ENCODE data around the gene NDRG3. TPM values are rescaled to one million over a fixed set of nuclear protein-coding genes. Genes with fewer than 3 reads are reported as not detected.
"Not testable (repeated sequence)": the region's sequence is repeated elsewhere in the genome, so short reads cannot be mapped to it uniquely, and the experiment has no call there.

The NDRG3 gene
- total and polyA plus RNA-seq, 8 donors, result 5.8 to 91.6 (median 11.9) TPM

DNA sequence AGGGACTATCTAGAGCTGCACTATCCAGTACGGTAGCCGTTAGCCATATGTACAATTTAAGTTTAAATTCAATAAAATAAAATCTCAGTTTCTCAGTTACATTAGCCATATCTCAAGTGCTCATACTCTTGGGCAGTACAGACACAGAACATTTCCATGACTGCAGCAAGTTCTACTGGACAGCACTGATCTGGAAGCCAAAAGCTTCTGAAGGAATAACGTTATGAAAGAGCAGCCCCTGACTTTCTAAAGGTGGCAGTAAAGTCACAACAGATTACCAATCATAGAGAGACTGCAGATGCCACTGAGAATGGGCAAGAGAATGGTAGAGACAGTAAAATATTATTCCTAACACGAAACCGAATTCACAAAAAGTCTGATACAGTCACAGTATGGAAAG, 36.8 kb downstream of the NDRG3 start:
- H3K27ac ChIP-seq, result no peak overlapping the region
- H3K4me3 ChIP-seq, result no peak overlapping the region
- DNase-seq, result no peak
- 76 to 85% (median 84%) methylated on average over 5 of the region's 5 CpGs for WGBS, 5 donors
- H3K9me3 ChIP-seq, result no peaks in the 10 kb centered on the region
- intact Hi-C loops (cut with DNase I; ENCODE audit: low total_unique reads), result no loop called here
- TF ChIP-seq, protein P1, sequence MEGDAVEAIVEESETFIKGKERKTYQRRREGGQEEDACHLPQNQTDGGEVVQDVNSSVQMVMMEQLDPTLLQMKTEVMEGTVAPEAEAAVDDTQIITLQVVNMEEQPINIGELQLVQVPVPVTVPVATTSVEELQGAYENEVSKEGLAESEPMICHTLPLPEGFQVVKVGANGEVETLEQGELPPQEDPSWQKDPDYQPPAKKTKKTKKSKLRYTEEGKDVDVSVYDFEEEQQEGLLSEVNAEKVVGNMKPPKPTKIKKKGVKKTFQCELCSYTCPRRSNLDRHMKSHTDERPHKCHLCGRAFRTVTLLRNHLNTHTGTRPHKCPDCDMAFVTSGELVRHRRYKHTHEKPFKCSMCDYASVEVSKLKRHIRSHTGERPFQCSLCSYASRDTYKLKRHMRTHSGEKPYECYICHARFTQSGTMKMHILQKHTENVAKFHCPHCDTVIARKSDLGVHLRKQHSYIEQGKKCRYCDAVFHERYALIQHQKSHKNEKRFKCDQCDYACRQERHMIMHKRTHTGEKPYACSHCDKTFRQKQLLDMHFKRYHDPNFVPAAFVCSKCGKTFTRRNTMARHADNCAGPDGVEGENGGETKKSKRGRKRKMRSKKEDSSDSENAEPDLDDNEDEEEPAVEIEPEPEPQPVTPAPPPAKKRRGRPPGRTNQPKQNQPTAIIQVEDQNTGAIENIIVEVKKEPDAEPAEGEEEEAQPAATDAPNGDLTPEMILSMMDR (IDR thresholded peaks at IDR 0.05), result no peak
- TF ChIP-seq EP300 (IDR thresholded peaks at IDR 0.05), result no peak
- TF ChIP-seq POLR2A (IDR thresholded peaks at IDR 0.05), result no peak
- no peak for TF ChIP-seq POLR2AphosphoS5 (IDR thresholded peaks at IDR 0.05)
- peaks cover 0 to 19% (median 15%) of the 10 kb centered on the region in 4 donors for H3K36me3 ChIP-seq
- H3K27me3 ChIP-seq, result no peaks in the 10 kb centered on the region
- H3K4me1 ChIP-seq, result no peaks in the 10 kb centered on the region

DNA sequence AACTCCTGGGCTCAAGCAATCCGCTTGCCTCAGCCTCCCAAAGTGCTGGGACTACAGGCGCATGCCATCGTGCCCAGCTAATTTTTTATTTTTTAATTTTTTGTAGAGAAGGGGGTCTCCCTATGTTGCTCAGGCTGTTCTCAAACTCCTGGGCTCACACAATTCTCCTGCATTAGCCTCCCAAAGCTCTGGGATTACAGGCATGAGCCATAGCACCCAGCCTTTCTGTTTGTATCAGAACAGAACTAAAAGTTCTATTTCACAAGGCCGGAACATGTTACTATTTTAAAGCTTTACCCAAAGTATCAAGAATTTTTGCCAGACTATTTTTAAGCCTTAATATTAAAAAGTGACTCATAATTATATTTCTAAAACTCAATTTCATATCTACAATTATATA, 42.4 kb downstream of the NDRG3 start:
- no peak for DNase-seq
- no peak overlapping the region for H3K27ac ChIP-seq
- WGBS, 5 donors, result 91 to 99% (median 97%) methylated on average over 4 of the region's 4 CpGs
- peaks cover 0 to 29% (median 15%) of the 10 kb centered on the region in 4 donors for H3K36me3 ChIP-seq
- intact Hi-C loops (cut with DNase I; ENCODE audit: low total_unique reads), result no loop called here
- no peaks in the 10 kb centered on the region for H3K9me3 ChIP-seq
- no peaks in the 10 kb centered on the region for H3K4me1 ChIP-seq
- H3K4me3 ChIP-seq, result no peak overlapping the region
- H3K27me3 ChIP-seq, result no peaks in the 10 kb centered on the region
- TF ChIP-seq, protein P1 (IDR thresholded peaks at IDR 0.05), result no peak

DNA sequence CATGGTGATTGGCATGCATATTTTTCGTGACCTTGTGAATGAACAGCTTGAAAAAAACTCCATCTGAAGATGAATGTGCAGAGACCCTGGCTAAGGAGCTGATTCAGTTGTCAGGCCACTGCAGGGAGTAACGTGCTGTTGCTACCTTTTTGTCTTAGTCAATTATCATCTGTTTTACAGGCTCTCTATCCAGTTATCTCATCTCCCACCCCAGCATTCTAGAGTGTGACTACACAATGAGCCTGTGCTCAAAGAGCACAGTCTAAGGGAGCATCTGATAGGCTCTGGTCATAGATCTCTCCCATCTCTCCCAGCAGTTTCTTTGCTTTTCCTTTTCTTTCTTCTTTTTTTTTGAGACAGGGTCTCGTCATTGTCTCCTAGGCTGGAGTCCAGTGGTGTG, 45.5 kb downstream of the NDRG3 start:
- Histone ChIP-seq H3K9me3 (no peaks in the 10 kb centered on the region), H3K4me3 (no peak overlapping the region), H3K4me1 (no peaks in the 10 kb centered on the region), H3K36me3 (peaks cover 0 to 13% (median 2%) of the 10 kb centered on the region in 4 donors), H3K27me3 (no peaks in the 10 kb centered on the region), H3K27ac (no peak overlapping the region)
- intact Hi-C loops (cut with DNase I; ENCODE audit: low total_unique reads), result no loop called here
- TF ChIP-seq POLR2AphosphoS5 (IDR thresholded peaks at IDR 0.05) (no peak), POLR2A (IDR thresholded peaks at IDR 0.05) (no peak), EP300 (IDR thresholded peaks at IDR 0.05) (no peak)
- TF ChIP-seq, protein P1 (IDR thresholded peaks at IDR 0.05), result no peak
- DNase-seq, result no peak
- WGBS, 5 donors, result 81 to 87% (median 85%) methylated on average over 3 of the region's 3 CpGs

DNA sequence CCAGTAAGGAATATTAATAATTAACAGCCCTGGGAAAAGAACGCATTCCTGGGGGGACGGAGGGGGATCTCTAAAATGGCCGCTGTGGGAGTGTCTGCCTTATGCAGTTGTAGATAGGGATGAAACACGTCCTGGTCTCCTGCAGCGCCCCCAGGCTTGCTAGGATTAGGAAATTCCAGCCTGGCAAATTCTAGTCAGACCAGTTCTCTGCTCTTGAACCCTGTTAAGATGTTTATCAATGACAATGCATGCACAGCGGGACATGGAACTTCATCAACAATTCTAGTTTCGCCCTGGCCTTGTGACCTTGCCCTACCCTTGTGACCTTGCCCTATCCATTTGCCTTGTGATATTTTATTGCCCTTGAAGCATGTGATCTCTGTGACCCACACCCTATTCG, 50.4 kb downstream of the NDRG3 start:
- H3K36me3 ChIP-seq, result peaks cover 0 to 10% (median 1%) of the 10 kb centered on the region in 4 donors
- H3K9me3 ChIP-seq; H3K4me1 ChIP-seq; intact Hi-C loops (cut with DNase I; ENCODE audit: low total_unique reads); H3K27ac ChIP-seq; H3K4me3 ChIP-seq; H3K27me3 ChIP-seq; DNase-seq: not testable (repeated sequence)
- WGBS, 5 donors, result 90 to 97% (median 91%) methylated on average over 8 of the region's 8 CpGs

DNA sequence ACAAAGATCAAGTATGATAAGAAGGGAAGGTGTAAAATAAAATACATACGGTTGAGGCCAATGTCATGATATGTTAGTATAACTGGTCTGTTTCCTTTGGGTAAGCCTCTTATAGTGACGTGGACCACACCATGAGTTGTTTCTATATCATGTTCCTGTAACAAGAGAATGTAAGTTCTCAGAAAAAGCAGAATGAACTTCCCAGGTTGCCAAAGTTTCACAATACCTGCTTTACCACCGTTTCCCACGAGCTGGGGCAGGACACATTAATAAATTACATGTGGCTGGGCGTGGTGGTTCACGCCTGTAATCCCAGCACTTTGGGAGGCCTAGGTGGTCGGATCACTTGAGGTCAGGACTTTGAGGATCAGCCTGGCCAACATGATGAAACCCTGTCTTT, 57.3 kb downstream of the NDRG3 start:
- Histone ChIP-seq H3K9me3 (no peaks in the 10 kb centered on the region), H3K4me3 (no peak overlapping the region), H3K36me3 (peaks cover 5 to 52% (median 51%) of the 10 kb centered on the region in 4 donors), H3K27me3 (no peaks in the 10 kb centered on the region), H3K4me1 (no peaks in the 10 kb centered on the region), H3K27ac (no peak overlapping the region)
- intact Hi-C loops (cut with DNase I; ENCODE audit: low total_unique reads), result no loop called here
- TF ChIP-seq POLR2A (IDR thresholded peaks at IDR 0.05) (no peak), POLR2AphosphoS5 (IDR thresholded peaks at IDR 0.05) (no peak), EP300 (IDR thresholded peaks at IDR 0.05) (no peak)
- TF ChIP-seq, protein P1 (IDR thresholded peaks at IDR 0.05), result no peak
- WGBS, 5 donors, result 77 to 83% (median 80%) methylated on average over 7 of the region's 7 CpGs
- DNase-seq, result no peak
